Loucy (cell line): ENCODE measurements around the gene RIPOR3.

Experiments
- H2AFZ ChIP-seq: fragments of 200-600 bp; sonication (generic); 2 replicates; pipeline ENCODE4 v1.6.0; 2016; ENCODE audit warnings: antibody characterized with exemption, mild to moderate bottlenecking, low read length, moderate library complexity
- H3F3A ChIP-seq: fragments of 200-600 bp; 2 replicates; pipeline ENCODE4 v1.6.0; 2016; ENCODE audit warnings: antibody characterized with exemption, low read depth, mild to moderate bottlenecking
- H3K27me3 ChIP-seq: fragments of 200-600 bp; sonication (generic); 2 replicates; pipeline ENCODE4 v1.6.1; 2014; ENCODE audit warnings: low read length, mild to moderate bottlenecking; ENCODE audit not compliant: insufficient read depth, poor library complexity, severe bottlenecking
- H3K36me3 ChIP-seq: fragments of 200-600 bp; sonication (generic); 2 replicates; pipeline ENCODE4 v1.6.1; 2016; ENCODE audit warnings: low read length; ENCODE audit not compliant: insufficient read depth
- H3K4me1 ChIP-seq: fragments of 200-600 bp; sonication (generic); 2 replicates; pipeline ENCODE4 v1.5.1; 2014; ENCODE audit warnings: low read length, mild to moderate bottlenecking; ENCODE audit not compliant: insufficient read depth, poor library complexity, severe bottlenecking
- H3K4me2 ChIP-seq: fragments of 200-600 bp; sonication (generic); 2 replicates; pipeline ENCODE4 v1.6.0; 2014; ENCODE audit warnings: antibody characterized with exemption, low read length, low read depth, mild to moderate bottlenecking; ENCODE audit not compliant: poor library complexity, severe bottlenecking
- H3K4me3 ChIP-seq: fragments of 200-600 bp; sonication (generic); 2 replicates; pipeline ENCODE4 v1.5.1; 2014; ENCODE audit warnings: low read length, mild to moderate bottlenecking, mixed read lengths; ENCODE audit not compliant: poor library complexity, severe bottlenecking
- H3K79me2 ChIP-seq: fragments of 200-600 bp; sonication (generic); 2 replicates; pipeline ENCODE4 v1.6.1; 2014; ENCODE audit warnings: low read length; ENCODE audit not compliant: insufficient read depth
- H3K9ac ChIP-seq: fragments of 200-600 bp; sonication (generic); 2 replicates; pipeline ENCODE4 v1.6.0; 2014; ENCODE audit warnings: mild to moderate bottlenecking, low read depth, low read length, moderate library complexity; ENCODE audit not compliant: poor library complexity, severe bottlenecking
- H3K9me2 ChIP-seq: fragments of 200-600 bp; sonication (generic); replicated peaks from 2 replicates; pipeline ENCODE4 v1.6.1; 2016; ENCODE audit warnings: low read depth, low read length, mixed read lengths
- H3K9me3 ChIP-seq: fragments of 200-600 bp; sonication (generic); 2 replicates; pipeline ENCODE4 v1.6.1; 2014; ENCODE audit warnings: mild to moderate bottlenecking, antibody characterized with exemption, low read length, low read depth; ENCODE audit not compliant: insufficient read depth
- H4K20me1 ChIP-seq: fragments of 200-600 bp; sonication (generic); 2 replicates; pipeline ENCODE4 v1.6.0; 2014; ENCODE audit warnings: antibody characterized with exemption, low read length, mild to moderate bottlenecking; ENCODE audit not compliant: insufficient read depth, poor library complexity, severe bottlenecking
- CTCF ChIP-seq: fragments of 200-600 bp; sonication (generic); conservative IDR thresholded peaks from 2 replicates; pipeline ENCODE4 v1.5.1; 2014; ENCODE audit warnings: mild to moderate bottlenecking, antibody characterized with exemption, low read length
- EZH2phosphoT487 ChIP-seq: fragments of 200-600 bp; IDR thresholded peaks from 2 replicates; pipeline ENCODE4 v1.6.1; 2018; ENCODE audit warnings: antibody characterized with exemption, mild to moderate bottlenecking, moderate library complexity, borderline replicate concordance

Gene RIPOR3

GRCh38 chr20:50634191-50634590 lies 57.2 kb downstream of the RIPOR3 start:
- Histone ChIP-seq H3K27me3 (no peaks in the 10 kb centered on the region), H3K36me3 (no peaks in the 10 kb centered on the region), H2AFZ (no peak overlapping the region), H3K4me3 (no peak overlapping the region), H3K9me2 (no peaks in the 10 kb centered on the region), H3K4me2 (no peak overlapping the region), H3K9me3 (no peaks in the 10 kb centered on the region), H3K9ac (no peak overlapping the region), H3F3A (no peaks in the 10 kb centered on the region), H4K20me1 (no peaks in the 10 kb centered on the region), H3K79me2 (no peaks in the 10 kb centered on the region), H3K4me1 (peaks cover 6% of the 10 kb centered on the region)
- TF ChIP-seq EZH2phosphoT487 (no peak), CTCF (no peak)

- H3K9me3 ChIP-seq, result no peaks in the 10 kb centered on the region
- TF ChIP-seq CTCF, result no peak
- TF ChIP-seq EZH2phosphoT487, result no peak
- no peaks in the 10 kb centered on the region for H4K20me1 ChIP-seq
- no peak overlapping the region for H3K4me2 ChIP-seq
- no peaks in the 10 kb centered on the region for H3K27me3 ChIP-seq
- H3K9me2 ChIP-seq, result no peaks in the 10 kb centered on the region
- no peaks in the 10 kb centered on the region for H3F3A ChIP-seq
- peaks cover 6% of the 10 kb centered on the region for H3K4me1 ChIP-seq
- no peaks in the 10 kb centered on the region for H3K36me3 ChIP-seq
- H3K4me3 ChIP-seq, result no peak overlapping the region
- H3K79me2 ChIP-seq, result no peaks in the 10 kb centered on the region
- H3K9ac ChIP-seq, result no peak overlapping the region
- no peak overlapping the region for H2AFZ ChIP-seq
These were observed 58.0 kb downstream of the RIPOR3 start for GRCh38 chr20:50633361-50633760.

GRCh38 chr20:50632701-50633100 lies 58.6 kb downstream of the RIPOR3 start:
- H3K4me2 ChIP-seq, result no peak overlapping the region
- no peak overlapping the region for H3K4me3 ChIP-seq
- no peaks in the 10 kb centered on the region for H3K36me3 ChIP-seq
- no peaks in the 10 kb centered on the region for H4K20me1 ChIP-seq
- no peak overlapping the region for H3K9ac ChIP-seq
- no peaks in the 10 kb centered on the region for H3K9me3 ChIP-seq
- no peak overlapping the region for H2AFZ ChIP-seq
- no peaks in the 10 kb centered on the region for H3F3A ChIP-seq
- H3K79me2 ChIP-seq, result no peaks in the 10 kb centered on the region
- no peaks in the 10 kb centered on the region for H3K27me3 ChIP-seq
- peaks cover 6% of the 10 kb centered on the region for H3K4me1 ChIP-seq
- TF ChIP-seq CTCF (no peak), EZH2phosphoT487 (no peak)
- H3K9me2 ChIP-seq, result no peaks in the 10 kb centered on the region
